ENCODE results near the gene DOCK9.

- TF ChIP-seq, protein P1, sequence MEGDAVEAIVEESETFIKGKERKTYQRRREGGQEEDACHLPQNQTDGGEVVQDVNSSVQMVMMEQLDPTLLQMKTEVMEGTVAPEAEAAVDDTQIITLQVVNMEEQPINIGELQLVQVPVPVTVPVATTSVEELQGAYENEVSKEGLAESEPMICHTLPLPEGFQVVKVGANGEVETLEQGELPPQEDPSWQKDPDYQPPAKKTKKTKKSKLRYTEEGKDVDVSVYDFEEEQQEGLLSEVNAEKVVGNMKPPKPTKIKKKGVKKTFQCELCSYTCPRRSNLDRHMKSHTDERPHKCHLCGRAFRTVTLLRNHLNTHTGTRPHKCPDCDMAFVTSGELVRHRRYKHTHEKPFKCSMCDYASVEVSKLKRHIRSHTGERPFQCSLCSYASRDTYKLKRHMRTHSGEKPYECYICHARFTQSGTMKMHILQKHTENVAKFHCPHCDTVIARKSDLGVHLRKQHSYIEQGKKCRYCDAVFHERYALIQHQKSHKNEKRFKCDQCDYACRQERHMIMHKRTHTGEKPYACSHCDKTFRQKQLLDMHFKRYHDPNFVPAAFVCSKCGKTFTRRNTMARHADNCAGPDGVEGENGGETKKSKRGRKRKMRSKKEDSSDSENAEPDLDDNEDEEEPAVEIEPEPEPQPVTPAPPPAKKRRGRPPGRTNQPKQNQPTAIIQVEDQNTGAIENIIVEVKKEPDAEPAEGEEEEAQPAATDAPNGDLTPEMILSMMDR (IDR thresholded peaks at IDR 0.05) = no peak
- TF ChIP-seq POLR2AphosphoS5 (IDR thresholded peaks at IDR 0.05) (no peak), POLR2A (IDR thresholded peaks at IDR 0.05) (no peak)
Observed at GRCh38 chr13:98792785-98793495, 184.9 kb downstream of the DOCK9 start.

Measured in prostate gland (tissue), 2 donors.